ENCODE measurements around the gene AGBL4.
A peak's percentile ranks its signal among the peaks of the same experiment; 100 is the strongest.

AGBL4 gene

DNA sequence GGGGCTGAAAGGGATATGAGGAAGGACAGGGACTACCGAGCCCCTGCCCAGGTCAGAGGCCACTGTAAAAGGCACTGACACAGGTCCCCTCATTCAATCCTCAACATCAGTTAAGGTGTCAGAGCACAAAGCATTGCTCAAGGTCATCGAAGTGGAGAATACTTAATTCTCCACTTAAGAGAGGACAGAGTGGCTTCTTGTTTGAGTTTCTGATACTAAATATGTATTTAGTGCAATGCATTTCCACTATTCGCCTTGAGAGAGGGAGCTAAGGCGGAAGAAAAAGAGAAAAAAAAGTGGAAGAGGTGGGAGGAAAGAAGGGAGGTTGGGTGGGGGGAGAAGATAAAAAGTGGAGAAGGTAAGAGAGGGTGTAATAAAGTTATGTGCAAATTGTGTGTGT, 1451.6 kb downstream of the AGBL4 start:
- no peak overlapping the region for H3K4me3 ChIP-seq (ENCODE audit: low read length)
- DNase-seq (ENCODE audit: low read depth), result no peak
- TF ChIP-seq, protein P1, sequence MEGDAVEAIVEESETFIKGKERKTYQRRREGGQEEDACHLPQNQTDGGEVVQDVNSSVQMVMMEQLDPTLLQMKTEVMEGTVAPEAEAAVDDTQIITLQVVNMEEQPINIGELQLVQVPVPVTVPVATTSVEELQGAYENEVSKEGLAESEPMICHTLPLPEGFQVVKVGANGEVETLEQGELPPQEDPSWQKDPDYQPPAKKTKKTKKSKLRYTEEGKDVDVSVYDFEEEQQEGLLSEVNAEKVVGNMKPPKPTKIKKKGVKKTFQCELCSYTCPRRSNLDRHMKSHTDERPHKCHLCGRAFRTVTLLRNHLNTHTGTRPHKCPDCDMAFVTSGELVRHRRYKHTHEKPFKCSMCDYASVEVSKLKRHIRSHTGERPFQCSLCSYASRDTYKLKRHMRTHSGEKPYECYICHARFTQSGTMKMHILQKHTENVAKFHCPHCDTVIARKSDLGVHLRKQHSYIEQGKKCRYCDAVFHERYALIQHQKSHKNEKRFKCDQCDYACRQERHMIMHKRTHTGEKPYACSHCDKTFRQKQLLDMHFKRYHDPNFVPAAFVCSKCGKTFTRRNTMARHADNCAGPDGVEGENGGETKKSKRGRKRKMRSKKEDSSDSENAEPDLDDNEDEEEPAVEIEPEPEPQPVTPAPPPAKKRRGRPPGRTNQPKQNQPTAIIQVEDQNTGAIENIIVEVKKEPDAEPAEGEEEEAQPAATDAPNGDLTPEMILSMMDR (IDR thresholded peaks at IDR 0.05; ENCODE audit: insufficient read depth, low read depth, low read length, missing control alignments), result no peak

DNA sequence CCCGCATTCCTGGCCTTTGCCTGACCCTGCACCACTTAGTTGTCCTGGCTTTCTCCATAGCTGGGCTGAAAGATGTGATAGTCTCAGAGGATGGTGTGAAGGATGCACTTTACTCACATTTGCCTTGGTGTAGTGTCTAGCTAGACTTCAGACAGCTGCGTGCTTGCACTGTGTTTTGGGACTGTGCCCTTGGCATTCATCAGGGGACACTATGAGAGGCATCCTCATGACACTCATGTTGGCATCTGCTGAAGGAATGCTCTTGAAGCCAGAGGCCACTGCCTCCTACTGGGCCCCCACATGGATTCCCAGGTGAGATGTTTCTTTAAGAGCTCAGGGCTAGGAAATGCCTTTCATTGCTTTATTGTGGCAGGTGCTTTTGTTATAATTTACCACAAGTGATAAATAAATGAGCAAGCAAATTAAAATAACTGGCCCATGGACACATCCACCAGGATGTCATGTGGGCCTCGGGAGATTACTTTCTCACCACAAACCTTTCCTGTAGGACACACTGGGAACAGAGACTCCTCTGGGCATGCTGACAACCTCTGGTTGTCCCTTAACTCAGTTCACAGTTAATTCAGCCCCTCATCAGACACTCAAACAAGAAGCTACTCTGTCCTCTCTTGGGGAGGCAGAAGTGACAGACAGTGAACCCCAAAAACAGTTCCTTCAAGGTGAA, 1452.3 kb downstream of the AGBL4 start:
- no peak for DNase-seq (ENCODE audit: low read depth)
- TF ChIP-seq, protein P1 (IDR thresholded peaks at IDR 0.05; ENCODE audit: insufficient read depth, low read depth, low read length, missing control alignments), result no peak
- H3K4me3 ChIP-seq (ENCODE audit: low read length), result no peak overlapping the region

DNA sequence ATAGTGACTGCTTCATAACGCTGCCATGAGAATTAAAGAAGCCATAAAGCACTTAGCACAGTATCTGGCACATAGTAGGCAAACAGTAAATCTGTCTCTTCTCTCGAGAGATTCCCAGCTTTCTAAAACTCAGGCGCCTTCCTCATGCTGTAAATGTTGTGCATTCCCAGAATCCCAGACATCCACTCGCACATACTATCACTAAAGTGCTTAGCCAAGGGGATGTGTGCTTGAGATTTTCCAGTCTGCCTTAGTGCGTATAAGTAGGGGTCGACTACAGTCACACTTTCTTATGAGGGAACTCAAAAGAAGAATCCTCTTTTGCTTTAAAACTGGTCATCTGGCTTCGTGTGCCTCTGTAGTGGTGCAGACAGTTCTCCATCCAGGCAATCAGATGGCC, 1453.2 kb downstream of the AGBL4 start:
- DNase-seq (ENCODE audit: low read depth), result no peak
- H3K4me3 ChIP-seq (ENCODE audit: low read length), result no peak overlapping the region
- TF ChIP-seq, protein P1 (IDR thresholded peaks at IDR 0.05; ENCODE audit: insufficient read depth, low read depth, low read length, missing control alignments), result no peak

DNA sequence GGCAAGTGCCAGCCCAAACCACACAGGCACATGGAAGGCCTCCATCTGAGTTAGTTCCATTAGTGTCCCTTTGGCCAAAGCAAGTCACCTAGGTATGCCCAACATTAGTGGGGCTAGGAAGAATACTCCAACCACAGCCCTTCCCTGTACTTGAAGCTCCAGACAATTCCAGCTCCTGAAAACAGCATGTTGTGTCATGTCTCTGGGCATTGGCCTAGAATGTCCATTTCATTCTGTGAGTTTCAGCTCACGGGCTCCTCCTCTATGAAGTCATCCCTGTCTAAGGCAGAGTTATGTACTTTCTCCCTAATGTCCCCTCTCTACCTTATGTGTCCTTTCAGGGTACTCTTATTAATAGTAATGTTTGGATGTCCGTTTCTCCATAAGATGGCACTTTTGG, 1455.3 kb downstream of the AGBL4 start:
- H3K4me3 ChIP-seq (ENCODE audit: low read length), result no peak overlapping the region
- TF ChIP-seq, protein P1 (IDR thresholded peaks at IDR 0.05; ENCODE audit: insufficient read depth, low read depth, low read length, missing control alignments), result no peak
- DNase-seq (ENCODE audit: low read depth), result peak; percentile 76

DNA sequence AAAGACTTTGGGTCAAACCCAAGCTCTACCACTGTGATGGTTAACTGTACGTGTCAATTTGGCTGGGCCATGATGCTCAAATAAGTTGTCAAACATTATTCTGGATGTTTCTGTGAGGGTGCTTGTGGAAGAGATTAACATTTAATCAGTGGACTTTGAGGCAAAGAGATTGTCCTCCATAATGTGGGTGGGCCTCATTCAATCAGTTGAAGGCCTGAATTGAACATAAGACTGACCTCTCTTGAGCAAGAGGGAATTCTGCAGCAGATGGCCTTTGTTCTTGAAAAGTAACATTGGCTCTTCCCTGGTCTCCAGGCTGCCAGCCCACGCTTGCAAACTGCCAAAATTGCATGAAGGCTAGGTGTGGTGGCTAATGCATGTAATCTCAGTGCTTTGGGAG, 1457.3 kb downstream of the AGBL4 start:
- no peak overlapping the region for H3K4me3 ChIP-seq (ENCODE audit: low read length)
- no peak for DNase-seq (ENCODE audit: low read depth)
- TF ChIP-seq, protein P1 (IDR thresholded peaks at IDR 0.05; ENCODE audit: insufficient read depth, low read depth, low read length, missing control alignments), result no peak

DNA sequence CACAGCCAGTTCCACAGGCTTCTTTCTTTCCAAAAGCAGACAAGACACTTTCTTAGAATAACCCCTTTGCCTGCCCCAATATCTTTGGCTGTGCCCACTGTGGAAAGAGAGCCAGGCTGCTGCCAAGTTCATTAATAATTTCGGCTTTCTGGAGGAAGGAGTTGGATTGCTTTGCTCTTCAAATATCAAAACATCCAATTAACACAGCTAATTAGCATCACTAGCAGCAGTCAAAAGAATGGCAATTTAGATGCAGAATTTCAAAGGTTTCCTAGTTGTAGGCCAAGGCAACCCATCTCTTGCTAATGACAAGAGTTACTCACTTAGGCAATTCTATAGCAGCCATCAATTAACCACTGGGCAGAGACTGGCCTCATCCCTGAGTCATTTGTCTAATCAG, 1460.7 kb downstream of the AGBL4 start:
- DNase-seq (ENCODE audit: low read depth), result no peak
- no peak overlapping the region for H3K4me3 ChIP-seq (ENCODE audit: low read length)
- TF ChIP-seq, protein P1 (IDR thresholded peaks at IDR 0.05; ENCODE audit: insufficient read depth, low read depth, low read length, missing control alignments), result no peak

DNA sequence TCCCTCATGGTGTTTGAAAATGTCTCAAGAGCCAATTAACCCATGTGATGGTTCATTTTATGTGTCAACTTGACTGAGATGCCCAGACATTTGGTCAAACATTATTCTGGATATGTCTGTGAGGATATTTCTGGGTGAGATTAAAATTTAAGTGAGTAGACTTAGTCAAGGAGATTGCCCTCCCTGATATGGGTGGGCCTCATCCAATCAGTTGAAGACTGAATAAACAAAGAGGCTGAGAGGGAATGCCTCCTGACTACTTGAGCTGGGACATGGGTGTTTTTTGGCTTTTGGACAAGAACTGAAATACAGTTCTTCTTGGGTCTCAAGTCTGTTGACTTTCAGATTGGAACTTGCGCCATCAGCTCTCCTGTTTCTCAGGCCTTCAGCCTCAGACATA, 1462.3 kb downstream of the AGBL4 start:
- no peak for DNase-seq (ENCODE audit: low read depth)
- H3K4me3 ChIP-seq (ENCODE audit: low read length), result no peak overlapping the region
- TF ChIP-seq, protein P1 (IDR thresholded peaks at IDR 0.05; ENCODE audit: insufficient read depth, low read depth, low read length, missing control alignments), result no peak
